GM21825 (cell line): ENCODE measurements around the gene ARHGAP6.
"Not testable (repeated sequence)": the region's sequence is repeated elsewhere in the genome, so short reads cannot be mapped to it uniquely, and the experiment has no call there.

Experiments
- ATAC-seq: cut with Tn5 transposase; IDR thresholded peaks from one replicate; pipeline ENCODE4 v1.9.1; 2021; ENCODE audit warnings: mild to moderate bottlenecking, moderate library complexity; ENCODE audit not compliant: unreplicated experiment

The ARHGAP6 gene

DNA sequence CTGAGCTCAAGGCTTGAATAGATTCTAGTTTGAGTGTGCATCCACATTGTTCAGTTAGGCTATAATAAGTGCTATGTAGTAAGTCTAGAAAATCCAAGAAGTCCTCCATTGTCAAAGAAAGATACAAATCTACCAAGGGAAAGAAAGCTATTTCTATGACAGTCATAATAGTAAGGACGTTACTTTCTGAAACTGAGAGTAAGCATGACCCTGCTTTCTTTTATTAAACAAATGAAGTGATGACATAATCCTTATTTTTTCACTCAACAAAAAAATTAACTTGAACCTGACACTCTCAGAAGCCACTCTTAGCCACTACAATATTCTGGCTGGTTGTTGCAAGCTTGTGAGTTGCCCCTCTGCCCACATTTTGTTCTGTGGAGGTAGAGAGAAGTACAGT lies 406.3 kb downstream of the ARHGAP6 start:
- no peak for ATAC-seq

DNA sequence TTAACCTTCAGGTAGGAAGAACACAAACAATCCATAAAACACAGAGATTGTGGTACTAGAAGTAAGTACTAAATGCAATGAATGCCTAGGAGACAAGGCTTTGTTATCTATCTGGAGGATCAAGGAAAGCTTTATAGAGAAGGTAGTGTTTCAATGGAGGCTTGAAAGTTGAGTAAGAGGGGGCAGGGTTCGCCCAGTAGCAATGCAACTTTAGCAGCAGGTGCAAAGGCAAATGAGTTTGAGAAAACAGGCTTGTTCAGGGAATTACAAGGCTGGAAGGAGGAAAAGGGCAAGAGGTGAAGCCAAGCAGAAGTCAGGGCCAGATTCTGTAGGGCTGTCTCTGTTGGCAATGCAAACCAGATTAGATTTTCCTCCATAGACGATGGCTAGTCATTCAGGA lies 408.0 kb downstream of the ARHGAP6 start:
- ATAC-seq = no peak

DNA sequence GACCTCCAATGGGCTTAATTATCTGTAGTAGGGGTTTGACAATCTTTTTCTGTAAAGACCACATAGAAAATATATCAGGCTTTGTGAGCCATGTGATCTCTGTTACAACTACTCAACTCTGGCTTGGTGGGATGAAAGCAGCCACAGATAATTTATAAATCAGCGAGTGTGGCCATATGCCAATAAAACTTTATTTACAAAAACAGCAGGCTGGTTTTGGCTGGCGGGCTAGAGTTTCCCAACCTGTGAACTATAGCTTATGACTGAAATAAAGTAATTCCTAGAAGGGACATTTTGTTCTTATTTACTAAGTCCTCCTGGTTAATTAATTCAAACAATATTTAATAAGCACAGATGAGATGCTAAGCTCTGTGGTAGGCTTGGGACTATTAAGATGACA lies 408.4 kb downstream of the ARHGAP6 start:
- ATAC-seq = no peak

DNA sequence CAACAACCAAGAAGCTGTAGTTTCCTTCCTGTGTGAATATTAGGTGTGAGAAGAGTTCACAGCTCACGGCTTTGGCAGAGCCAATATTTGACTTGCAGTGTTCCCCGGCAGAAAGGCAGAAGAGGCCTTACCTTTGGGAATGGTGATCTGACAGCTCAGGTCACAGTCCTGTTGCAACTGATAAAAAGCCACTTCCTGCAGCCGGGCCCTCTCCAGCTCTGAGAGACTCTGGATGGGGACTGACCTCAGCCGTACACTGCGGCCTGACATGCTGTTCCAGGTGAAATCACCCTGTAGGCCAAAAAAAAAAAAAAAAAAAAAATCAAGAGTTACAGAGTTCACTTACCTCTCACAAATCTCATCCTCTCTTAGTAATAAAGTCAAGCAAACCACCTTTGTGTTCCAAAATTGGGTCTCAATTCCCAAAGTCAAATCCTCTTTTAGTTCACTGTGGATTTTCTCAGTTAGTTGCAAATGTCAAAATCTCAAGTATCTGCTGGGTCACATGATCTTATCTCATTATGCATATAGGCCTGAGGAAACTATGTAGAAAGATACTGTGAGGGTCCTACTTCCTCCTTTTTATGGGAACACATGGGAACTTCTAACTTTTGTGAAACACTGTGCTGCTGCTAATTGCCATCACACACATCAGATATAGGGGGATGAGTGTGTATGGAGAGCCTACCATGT lies 411.2 kb downstream of the ARHGAP6 start:
- ATAC-seq = no peak

DNA sequence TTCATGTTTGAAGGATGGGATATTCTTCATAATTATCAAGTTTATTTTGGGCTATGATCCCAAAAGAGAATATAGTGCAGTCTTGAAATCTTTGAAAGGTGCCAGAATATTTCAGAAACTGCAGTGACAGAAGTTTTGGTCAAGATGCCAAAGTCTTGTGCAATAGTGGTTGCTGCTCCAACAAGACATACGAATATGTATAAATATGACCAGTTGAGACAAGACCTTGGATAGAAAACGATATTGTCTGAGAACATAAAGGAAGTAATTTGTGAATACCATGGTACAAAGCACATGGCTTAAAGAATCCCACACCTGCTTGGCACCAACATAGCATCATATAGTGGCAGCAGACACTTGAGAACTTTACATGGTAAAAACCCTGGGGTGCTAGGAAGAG lies 421.1 kb downstream of the ARHGAP6 start:
- no peak for ATAC-seq

DNA sequence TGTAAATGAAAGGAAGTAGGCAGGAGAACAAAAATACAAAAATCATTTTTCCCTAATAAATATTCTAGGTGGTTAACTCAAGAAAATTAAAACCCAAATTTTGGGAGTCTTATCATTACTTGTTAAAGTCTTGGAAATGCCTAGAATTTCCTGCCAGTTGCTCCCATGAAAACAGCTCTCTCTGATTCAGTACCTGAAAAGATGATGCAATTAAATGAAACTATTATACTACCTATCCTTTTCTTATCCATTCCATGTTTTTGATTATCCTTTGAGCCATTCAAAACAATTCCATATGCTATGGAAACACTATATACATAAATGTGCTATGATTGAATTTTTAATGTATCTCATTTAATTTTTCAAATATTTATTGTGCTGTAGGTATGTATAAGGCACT lies 423.0 kb downstream of the ARHGAP6 start:
- no peak for ATAC-seq

DNA sequence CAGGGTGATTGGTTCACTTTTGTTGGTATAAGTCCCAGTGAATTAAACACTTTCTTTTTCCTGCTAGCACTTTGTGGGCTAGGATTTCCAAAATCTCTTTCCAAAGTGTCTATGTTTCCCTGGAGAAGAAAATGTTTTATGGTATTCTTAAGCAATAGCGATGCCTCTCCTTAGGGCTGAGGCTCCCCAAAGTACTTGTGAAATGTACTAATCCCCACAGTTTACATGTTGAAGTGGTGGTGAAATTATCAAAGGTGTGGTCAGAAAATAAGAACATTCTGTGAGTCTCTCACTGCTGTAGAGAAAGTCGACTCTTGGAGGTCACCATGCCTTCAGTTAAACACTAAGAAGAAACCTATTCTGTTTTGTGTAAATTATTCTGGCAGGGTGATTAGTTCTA lies 424.0 kb downstream of the ARHGAP6 start:
- ATAC-seq = no peak

DNA sequence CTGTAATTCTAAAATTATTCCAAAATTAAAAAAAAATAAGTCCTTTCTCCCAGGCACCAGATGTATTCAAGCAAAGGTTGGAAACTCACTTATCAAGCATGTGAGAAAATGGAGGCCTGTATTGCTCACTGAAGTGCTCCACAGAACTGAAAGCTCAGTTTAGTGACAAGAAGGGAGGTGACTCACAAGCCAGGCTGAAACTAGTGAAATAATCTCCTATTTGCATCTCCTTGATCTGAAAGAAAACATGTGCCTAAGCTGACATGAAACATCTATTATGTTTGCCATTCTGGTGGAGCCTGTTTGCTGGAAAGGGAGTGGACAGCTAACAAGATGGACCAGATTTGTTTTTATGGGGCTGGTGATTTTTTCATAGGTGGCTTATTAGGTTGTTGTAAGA lies 426.5 kb downstream of the ARHGAP6 start:
- ATAC-seq = peak; percentile 80

DNA sequence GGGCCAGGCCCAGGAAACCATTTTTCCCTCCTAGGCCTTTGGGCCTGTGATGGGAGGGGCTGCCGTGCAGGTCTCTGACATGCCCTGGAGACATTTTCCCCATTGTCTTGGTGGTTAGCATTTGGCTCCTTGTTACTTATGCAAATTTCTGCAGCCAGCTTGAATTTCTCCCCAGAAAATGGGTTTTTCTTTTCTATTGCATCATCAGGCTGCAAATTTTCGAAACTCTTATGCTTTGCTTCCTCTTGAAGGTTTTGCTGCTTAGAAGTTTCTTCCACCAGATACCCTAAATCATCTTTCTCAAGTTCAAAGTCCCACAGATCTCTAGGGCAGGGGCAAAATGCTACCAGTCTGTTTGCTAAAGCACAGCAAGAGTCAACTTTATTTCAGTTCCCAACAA lies 430.3 kb downstream of the ARHGAP6 start:
- not testable (repeated sequence) for ATAC-seq

DNA sequence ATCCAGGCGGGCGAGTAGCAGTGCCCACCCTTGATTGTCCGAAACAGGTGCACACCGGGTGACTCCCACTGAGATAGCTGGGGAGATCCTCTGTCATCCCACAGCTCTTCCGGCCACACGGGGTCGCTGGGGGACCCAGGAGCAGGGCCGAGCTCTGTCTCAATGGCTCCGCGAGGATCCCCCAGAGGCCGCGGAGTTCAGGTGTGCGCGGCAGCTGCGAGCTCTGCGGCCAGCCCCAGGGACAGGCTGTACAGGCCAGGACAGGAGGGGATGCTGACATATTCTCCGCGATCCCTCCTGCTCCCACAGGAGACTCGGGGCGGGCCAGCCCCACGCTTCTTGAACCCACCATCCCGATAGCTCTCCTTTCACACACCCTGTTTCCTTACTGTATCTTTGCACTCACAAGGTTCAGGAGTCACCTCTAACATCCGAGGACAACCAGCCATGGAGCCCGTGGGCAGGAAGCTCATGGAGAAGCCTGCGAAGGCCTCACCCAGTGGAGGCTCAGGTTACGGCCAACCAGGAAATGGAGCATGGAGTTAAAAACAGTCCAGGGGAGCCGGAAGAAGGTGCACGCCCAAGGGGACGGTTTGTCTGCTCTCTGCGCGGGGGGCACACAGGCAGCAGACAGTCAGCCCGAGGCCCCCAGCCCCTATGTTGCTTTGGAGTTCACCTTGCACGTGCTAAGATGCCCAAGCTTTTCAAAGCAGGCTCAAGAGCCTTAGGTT lies 450.4 kb downstream of the ARHGAP6 start:
- ATAC-seq = no peak

DNA sequence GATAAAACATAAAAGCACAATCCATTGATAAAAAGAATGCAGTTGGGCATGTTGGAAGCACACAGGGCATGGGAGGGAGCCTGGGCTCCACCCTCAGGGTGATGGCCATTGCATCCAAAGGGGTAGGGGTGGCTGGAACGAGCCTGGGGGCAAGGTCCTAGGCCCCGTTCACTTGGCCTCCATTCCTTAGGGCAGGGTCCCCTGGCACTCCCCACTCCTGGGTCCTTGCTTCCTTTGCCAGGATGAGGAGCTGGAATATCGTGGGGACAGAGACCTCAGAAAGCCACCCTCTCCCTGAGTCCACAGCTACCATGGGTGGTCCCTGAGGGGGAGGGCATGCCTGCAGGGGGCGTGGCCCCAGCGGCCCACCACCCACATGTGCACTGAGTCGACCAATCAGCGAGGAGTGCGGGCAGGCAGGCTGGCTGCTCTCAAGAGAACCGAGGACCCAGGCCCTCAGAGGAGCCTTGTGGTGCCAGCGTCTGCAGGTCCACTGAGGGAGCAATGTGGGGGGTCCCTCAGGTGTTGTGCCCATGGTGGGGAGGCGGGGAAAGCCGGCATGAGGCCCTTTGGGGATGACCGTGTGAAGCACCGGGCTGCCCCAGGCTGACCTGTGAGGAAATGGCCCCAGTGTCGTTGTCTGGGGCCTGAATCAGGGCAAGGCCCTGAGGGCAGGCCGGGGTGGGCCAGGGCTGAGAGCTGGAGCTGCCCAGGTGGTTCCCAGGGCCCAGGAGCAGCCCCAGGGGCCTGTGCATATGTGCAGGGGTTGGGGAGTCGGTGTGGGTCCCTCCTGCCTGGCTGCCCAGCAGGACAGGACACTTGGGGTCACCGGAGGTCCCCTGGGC lies 451.2 kb downstream of the ARHGAP6 start:
- no peak for ATAC-seq

DNA sequence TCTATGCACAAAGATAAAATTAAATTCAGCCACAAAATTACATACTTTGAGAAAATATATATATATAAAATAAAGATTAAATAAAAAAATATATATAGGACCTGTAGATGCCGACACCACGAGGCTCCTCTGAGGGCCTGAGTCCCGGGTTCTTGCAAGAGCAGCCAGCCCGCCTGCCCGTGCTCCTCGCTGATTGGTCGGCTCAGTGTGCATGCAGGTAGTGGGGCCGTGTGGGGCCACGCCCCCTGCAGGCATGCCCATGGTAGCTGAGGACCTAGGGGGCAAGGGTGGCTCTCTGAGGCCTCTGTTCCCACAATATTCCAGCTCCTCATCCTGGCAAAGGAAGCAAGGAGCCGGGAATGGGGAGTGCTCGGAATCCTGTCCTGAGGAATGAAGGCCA lies 453.0 kb downstream of the ARHGAP6 start:
- ATAC-seq = no peak

DNA sequence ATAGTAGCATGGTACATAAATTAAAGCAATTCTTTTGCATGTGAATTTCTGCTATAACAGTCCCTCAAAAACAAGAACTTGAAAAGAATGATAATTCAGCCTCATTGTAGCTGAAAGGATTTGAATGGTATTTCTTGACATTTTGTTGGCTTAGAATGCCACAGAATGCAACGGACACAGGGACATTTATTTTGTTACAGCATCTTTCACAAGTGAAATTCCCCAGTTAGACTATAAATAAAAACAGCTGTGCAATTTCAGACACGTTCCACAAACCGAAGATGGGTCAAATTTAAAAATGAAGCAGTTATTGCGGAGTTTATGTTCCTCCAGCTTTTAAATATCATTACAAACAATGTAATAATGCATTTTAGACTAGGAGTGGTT lies 455.3 kb downstream of the ARHGAP6 start:
- no peak for ATAC-seq

DNA sequence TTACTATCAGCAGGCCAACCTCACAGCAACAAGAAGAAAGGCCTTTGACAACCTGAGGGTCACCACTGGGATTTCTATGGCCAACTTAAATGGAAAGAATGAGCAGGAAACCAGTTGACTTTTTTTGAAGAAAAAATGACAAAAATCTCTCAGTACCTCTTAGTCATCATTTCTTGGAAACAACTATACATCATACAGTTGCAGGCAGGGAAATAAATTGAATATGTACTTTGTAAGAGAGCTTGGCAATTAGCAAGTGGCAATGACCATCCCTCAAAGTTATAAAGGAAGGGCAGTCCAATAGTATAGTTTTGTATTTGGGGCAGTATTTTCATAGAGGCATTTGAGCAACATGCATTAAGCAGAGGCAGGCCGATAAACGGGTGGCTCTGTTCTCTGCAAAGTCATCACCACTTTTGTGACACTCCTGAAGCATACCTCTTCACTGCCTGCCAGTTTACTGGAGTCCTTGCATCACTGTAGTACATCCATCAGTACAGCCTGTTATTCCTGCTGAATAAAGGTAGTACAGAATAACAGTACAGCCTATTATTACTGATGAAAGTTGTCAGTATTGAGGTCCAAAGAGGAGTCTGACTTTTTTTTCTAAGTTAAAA lies 455.8 kb downstream of the ARHGAP6 start:
- ATAC-seq = no peak

DNA sequence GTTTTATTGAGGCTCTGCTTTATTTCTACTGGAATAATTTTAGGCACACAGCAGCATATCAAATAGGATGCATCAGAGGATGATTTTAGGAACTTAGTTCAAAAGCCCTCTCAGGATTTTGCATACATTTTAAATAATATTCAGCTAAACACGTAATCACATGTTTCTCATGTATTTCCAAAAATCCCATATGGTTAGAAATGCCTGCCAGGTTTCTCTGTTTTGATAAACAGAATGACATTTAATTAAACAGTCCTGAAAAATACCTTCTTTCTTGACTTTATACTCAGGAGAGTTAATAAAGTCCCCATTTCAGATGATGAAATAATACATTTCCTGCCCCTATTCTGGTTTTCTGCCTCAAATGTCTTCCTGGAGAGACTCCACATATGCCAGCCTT lies 459.0 kb downstream of the ARHGAP6 start:
- ATAC-seq = no peak

DNA sequence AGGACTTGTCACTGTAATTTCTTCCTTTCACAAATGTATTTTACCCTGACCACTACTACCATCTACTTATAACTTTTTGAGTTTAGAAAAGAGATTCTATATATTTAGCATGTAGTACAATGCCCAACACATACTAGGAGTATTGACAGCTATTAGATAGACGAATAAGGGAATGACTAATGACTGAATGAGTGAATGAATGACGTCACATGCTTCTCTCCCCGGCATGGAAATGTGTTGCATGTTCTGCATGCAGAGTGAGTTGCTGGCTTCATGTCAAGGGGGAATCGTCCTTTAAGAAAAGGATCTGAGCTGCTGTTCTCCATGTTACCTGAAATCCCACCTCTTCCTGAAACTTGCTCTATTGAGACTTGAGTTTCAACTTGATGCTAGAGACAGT lies 459.9 kb downstream of the ARHGAP6 start:
- no peak for ATAC-seq

DNA sequence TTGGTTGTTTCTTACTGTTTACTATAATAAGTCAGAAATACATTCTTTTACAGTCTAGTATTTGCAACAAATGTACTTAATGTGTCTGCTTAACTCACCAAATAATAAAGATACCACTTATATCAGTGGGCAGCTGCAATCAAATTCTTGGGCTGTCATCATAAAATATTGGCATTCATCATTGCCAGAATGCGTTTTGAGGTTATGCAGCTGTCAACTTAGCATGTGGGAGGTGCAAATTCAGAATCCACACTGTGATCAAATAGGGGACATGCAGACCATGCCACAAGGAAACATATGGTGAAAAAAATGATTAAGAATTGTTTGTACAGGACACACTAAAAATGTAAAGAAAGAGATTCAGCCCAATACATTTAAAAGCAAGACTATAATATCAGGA lies 468.0 kb downstream of the ARHGAP6 start:
- no peak for ATAC-seq

DNA sequence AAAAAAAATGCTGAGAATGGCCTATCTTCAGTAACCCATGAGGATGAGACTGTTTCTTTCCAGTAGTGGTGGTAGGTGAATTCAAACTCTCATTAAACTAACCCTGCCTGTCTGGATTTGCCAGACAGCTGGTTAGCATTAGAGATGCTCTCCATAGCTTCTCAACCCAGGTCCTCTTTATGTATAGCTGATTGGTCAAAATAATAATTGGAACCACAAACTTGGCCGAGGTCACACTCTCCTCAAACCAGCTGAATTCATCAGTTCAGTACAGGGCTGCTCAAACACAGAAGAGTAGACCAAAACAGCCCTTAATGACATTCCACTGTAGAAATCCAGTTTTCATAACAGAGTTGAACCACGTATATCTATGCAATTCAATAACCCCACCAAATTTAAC lies 469.2 kb downstream of the ARHGAP6 start:
- no peak for ATAC-seq

DNA sequence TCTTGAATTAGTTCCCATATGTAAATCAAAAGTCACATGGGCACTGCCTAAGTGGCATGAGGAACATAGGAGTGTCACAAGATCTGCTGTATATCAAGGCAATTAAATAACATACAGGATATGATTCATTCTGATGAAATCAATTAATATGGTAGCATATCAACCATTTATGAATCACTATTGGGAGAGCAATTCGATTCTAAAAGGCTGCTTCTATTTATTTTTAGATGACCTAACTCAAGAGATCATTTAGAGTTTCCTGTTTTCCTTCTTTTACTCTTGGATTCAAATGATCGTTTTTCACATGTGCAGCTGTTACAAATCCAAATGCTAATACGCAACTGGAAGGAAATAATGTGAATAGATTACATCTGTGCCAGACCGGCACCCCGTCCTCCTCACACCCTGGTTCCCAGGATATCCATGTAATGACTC lies 472.7 kb downstream of the ARHGAP6 start:
- no peak for ATAC-seq

DNA sequence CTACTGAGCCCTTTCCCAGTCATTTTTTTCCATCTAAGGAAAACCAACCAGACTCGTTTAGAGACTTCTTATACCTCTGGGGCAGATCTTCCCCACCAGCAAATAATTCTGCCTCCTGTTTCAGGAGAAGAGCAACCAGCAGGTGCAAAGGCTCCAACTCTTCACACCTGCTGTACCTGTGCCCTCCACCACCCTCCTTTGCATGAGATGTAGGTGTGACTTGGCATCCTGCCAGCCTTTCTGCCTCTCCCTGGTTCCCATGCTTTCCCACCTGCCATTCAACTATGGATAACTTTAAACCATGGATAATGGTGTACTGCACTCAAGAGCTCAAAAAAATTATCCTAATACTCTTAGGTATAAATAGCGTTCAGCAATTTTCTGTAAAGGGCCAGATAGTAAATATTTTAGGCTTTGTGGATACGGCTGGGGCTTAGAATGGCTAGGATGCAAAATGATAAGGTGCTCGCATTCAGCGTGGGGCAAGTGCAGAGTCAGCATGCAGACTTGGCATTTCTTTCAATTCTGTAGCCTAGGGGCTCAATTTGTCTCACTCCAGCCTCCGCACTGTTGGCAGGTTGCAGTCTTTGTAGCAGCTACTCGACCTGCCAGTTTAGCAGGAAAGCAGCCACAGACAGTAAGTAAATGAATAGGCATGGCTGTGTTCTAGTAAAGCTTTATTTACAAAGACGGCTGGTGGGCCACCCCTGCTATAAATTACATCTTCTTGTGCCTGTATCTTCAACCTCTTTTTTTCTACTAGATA lies 474.8 kb downstream of the ARHGAP6 start:
- no peak for ATAC-seq

DNA sequence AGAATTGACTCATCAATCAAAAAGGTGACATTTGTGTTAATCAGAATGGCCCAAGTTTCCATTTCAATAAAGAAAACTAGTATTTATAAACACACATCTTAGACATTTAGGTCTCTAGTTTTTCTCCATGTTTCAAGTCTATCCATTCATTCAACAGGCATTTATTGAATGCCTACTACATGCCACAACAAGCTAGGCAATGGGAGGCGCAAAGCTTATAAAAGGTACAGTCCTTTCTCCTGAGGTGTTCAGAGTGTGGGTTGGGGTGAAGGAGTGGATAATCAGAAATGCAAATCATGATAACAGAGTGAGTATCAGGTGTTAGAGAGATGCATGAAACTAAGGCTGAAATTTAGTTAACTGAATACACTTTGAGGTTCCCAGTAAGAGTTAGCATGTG lies 476.6 kb downstream of the ARHGAP6 start:
- ATAC-seq = no peak
